Stimulated activated CD8-positive, alpha-beta memory T cell treated with anti-CD3 and anti-CD28 coated beads, Interleukin-15, amount 100 ng/mL, for 4 hours (primary cell): Measurements from ENCODE around the gene SEMG1.

ENCODE experiments used
- DNase-seq, 2 donors: peaks; one replicate each; pipeline ENCODE4 v3.0.0-alpha.2; 2020; ENCODE audit warnings: low read depth in 2 of 2

The SEMG1 gene

DNA sequence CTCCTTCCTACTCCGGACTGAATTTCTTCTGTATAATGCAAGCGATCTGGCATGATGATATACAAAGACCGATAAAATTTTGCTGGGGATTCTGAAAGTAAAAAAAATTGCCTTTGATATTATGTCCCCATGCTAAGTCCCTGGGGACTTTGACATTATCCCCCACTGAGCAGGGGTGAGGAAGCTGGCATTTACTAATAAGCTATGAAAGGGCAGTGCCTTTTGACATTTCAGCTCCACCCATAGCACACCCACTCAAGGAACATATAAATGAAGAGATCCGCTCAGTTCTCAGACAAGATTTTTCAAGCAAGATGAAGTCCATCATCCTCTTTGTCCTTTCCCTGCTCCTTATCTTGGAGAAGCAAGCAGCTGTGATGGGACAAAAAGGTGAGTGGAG is 14.2 kb downstream of the SEMG1 start, which contains the start of gene SEMG2:
Gene SEMG2 (plus strand): TSS at position 298 of the 400 bp plus-strand sequence. CDS start 17 bp downstream, at position 315.
- DNase-seq, result no peak

DNA sequence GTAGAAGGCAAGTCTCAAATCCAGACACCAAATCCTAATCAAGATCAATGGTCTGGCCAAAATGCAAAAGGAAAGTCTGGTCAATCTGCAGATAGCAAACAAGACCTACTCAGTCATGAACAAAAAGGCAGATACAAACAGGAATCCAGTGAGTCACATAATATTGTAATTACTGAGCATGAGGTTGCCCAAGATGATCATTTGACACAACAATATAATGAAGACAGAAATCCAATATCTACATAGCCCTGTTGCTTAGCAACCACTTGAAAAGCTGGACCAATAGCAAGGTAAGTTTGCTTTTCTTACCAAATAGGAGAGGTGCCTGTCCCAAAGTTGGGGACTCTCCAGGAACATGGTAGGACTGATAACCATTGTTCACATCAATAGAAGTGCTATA is 16.3 kb downstream of the SEMG1 start:
- no peak for DNase-seq

DNA sequence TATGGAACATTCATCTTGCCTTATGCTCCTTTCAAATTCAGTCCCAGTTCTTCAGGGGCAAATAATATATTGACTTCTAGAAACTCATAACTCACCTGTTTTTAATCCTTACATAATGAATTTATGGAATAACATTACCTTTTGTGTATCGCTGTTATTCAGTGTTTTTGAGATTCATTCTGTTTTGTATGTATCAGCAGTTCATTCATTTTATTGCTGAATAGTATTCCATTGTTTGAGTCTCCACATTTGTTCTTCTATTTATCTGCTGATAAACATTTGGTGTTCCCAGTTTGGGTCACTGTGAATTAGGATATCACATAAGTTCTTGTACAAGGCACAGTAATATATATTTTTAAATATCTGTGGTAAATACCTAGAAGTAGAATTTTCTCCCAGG is 19.5 kb downstream of the SEMG1 start:
- DNase-seq, result no peak

DNA sequence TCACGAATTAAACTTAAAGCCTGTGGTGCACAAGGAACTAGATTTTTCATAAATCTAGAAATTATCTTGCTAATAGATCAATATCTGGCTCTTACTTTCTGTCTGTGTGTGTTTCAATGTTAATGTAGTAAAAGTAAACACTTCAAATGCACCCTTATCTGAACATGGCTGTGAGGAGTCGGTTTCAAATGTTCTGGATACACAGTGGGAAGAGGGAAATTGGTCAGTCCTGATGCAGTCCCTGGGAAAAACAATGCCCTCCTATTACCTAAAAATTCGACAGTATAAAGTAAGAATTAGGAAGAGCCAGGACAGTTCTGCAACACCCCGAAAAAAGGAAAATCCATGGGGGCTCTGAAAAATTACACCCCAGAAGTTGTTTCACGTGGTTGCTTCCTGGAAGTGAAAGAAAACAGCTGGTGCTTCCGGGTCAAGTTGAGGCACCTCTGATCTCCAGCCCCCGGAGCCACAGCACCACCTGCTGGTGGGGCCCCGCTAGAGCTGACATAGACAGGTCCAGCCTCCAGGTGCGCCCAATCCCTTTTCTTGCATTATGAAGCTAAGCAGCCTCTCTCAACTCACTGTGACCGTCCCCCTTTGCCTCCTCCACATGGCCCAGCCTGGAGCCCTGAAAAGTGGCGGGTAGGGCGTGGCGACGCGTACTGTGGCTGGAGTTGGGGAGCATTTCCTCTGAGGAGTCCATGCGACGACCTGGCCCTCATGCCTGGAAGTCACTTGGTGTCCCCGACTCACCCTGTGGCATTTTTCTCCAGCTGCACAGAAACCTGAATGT is 22.6 kb downstream of the SEMG1 start:
- DNase-seq, result no peak

DNA sequence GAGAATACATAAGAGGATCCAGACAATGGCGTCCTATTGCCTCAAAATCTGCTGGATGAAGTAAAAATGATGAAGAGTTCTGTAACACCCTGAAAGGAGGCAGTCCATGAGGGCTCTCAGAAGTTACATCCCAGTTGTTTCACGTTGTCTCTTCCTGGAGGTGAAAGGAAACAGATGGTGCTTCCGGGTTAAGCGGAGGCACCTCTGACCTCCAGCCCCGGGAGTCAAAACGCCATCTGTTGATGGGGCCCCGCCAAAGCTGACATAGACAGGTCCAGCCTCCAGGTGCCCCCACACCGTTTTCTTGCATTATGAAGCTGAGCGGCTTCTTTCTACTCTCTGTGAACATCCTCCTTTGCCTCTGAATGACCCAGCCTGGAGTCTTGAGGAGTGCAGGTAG is 23.8 kb downstream of the SEMG1 start:
- DNase-seq, result no peak

DNA sequence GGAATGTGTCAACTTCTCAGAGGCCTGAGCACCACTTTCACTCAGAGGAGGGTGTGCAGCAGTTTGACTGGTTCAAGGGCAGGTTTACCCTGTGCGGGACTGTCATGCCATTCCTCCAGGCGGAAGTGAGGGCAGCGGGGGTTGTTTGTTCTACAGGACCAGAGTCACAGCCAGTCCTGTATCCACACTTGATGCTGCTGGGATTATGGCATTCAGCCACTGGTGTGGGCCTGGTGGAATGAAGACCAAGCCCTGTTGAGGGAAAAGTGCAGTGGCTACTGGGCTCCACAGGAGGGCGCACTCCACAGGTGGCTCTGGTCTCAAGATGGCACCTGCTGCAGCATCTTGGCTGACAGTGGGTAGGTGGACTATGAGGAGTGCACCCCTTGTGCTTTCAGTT is 29.2 kb downstream of the SEMG1 start:
- DNase-seq, result no peak

DNA sequence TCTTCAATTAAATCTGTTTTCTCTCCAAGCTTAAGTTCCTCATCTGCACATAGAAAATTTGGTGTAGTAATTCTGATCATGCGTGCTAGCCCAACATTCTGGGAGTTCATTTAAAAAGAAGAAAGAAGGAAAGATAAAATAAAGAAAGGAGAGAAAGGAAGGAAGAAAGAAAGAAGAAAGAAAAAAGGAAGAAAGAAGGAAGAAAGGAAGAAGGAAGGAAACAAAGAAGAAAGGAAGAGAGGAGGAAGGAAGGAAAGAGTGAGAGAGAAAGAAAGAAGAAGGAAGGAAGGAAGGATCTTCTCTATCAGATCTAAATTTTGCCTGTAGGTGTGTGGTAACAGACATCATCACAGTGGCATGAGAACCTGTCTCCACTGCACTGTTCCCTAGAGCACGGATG is 31.3 kb downstream of the SEMG1 start:
- no peak for DNase-seq

DNA sequence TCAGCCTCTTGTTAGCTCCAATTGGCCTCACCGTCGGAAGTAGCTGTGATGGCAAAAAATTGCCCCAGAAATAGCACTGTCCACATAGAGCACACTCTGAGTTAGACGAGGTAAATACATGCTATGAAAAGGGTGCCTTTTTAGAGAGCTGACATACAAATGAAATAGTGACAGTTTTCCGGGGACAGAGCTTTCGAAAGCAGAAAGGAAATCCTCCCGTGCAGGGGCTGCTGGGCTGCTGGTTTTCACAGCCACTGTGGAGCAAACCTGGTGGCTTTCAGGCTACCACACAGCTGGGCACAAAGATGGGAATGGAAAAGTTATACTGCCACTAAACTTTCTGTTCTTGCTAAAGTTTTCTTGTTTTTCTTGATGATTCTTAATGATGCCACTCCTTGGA is 39.3 kb downstream of the SEMG1 start:
- no peak for DNase-seq

DNA sequence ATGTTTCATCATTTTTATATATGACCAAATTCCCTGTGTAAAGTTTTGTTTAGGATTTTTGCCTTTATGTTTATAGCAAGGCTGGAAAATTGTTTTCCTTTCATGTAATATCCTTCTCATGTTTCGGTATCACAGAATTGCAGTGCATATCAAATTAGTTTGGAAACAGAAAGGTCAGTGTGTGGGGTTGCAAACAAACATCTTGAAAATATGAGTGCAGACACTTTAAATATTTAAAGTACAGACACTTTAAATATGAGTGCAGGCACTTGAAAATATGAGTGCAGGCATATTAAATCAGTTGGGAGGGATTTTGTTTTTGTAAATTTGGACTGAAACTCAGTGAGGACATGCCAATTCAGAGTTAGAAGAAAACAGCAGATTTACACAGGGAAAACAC is 41.0 kb downstream of the SEMG1 start:
- no peak for DNase-seq

DNA sequence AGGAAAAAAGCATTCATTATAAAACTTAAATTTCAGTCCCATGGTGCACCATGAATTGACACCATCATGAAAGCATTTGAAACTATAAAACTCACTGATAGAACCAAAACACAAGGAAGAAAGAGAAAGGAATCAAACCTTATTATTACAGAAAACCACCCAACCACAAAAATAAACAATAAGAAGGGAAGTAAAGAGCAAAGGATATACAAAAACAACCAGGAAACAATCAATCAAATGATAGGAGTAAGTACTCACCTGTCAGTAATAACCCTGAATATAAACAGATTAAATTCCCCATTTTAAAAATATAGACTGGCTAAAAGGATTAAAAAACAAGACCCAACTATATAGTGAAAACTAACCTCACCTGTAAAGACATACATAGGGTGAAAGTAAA is 41.8 kb downstream of the SEMG1 start:
- no peak for DNase-seq

DNA sequence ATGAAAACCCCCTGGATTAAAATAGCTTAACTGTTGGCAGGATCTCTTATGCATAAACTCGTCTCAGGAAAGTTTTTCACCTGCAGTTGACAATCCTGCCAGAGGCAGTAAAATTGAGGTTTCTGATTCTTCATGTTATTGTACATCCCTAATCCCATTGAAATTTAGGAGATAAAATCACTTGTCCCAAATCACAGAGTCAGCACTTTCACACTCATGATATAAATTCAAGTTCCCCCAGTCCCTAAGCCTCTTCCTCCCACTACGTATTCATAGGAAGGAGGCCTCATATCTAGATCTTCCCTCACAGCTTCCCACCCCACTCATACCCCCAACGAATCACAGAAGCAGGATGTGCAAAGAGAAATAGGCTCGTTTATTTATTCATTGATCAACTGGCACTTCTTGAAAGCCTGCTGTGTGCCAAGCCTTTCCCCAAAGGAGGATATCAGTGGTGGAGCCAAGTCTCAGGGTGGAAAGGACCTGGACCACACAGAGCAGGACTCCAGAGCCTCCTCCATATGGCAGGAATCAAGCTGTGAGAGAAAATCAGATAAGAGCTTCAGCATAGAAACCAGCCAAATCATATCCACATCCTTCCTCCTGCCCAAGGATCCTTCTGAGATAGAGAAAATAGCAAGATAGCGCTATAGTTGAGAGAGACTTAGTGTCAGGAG is 45.2 kb downstream of the SEMG1 start:
- no peak for DNase-seq

DNA sequence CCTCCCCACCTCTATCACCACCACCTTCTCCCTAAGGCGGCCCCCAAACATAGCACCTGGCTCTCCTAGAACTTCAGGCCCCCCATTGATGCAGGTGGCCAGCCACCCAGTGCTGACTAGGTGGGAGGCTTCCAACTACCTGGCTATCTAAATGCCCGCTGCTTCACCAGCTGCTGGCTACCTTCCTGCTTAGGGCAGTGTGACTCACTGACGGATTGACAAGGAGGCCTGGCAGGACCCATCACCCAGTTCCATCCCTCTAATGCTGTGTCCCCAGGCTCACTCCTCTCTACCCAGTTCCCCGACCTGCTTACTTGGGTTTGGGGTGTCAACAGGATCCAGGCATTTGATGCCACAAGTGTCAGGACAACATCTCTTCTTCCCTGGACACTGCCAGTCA is 46.4 kb downstream of the SEMG1 start:
- no peak for DNase-seq

DNA sequence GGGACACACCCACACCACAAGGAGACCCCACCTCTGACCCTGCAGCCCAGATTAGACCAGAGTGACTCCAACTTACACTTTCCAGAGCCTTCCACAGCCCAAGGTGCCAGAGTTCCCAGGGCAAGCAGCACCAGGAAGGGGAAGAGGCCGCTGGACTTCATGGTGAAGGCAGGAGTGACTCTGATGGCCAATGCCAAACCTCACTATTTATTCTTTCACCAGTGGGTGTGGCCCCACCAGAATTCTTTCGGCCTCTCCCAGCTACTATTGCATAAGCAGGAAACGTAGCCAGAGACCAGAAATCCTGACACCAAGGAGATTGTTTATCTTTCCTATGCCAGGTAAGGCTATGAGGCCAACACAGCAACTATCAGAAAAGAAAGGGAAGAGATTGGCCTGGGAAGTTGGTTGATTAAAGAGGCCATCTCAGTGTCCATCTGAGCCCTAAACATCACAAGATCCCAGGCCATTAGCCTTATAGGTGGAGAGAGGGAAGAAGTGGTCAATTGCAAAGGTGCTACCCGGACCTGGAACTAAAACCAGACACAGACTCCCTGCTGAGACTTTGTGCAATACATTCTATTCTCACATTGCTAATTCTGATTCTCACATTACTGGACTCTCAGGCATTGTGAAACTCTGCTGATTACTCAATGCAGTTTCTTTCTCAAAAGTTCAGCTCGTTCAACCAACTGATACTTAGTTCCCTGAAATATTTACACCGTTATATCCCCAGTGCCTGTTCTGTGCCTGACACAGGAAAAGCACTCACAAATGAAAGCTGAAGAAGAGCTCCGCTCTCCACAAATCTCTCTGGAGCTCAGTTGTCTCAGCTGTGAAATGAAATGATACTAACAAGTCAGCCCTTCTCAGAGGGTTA is 47.8 kb downstream of the SEMG1 start, which contains the start of gene SLPI:
Gene SLPI (minus strand): TSS at position 182 of the 880 bp plus-strand sequence. CDS start 21 bp downstream, at position 161.
- DNase-seq, result no peak

DNA sequence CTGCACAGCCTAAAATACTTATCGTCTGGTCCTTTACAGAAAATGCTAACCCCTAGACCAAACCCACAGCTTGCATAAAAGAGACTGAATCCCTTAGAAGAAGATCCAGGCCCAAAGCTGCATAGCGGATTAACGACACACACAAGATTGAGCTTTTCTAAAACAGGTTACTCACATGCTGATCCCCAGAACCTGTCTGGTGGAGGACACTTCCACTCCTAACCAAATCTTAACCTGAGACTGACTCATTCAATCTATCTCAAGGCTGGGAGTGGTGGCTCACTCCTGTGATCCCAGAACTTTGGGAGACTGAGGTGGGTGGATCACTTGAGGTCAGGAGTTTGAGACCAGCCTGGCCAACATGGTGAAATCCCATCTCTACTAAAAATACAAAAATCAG is 50.3 kb downstream of the SEMG1 start:
- no peak for DNase-seq

DNA sequence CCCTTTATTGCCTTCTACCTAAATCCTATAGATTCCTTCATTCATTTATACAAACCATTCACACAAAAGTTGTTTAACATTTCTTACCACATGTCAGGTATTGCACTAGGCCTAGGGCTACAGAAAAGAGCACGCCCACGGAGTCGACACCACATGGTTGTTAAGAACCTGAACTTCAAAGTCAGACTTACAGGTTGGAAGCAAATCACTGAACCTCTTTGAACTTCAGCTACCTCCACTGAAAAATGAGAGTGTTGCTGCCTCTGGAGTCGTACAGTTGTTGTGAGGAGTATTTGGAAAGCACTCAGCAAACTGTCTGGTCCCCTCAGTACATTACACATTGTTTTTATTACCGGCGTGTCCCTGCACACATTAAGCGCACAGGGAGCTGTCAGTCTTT is 50.9 kb downstream of the SEMG1 start:
- no peak for DNase-seq

DNA sequence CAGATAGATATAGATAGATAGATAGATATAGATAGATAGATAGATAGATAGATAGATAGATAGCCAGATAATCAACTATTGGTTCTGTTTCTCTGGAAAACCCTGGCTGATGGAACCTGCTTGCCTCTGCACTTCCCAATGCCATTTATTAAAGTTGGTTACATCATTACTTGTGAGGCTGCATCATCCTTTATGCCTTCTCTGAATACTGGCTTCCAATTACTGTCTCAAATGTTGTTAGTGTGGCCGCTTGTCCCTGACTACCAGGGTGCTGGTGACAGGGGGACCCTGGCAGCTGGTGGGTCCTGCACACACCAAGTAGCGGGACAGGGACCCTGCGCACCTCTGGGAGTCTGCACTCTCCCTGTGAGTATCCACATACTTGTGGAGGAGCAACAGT is 51.4 kb downstream of the SEMG1 start:
- no peak for DNase-seq

DNA sequence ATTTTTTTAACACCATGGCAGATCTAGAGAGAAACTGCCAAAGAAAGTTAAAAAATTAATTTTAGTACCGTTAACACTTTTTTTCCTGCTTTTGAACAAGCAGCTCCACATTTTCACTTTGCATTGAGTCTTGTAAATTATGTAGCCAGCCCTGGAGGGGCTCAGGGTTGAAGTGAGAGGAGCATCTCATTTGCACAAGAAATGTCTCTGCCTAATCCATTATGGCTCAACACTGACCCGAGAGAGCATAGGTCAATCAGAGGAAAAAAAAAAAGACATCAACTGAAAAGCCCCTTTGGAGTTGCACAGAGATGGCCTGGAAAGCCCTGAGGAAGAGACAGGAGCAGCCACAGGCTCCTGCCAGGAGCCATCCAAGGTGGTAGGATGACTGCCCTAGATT is 51.8 kb downstream of the SEMG1 start:
- DNase-seq, result no peak
